ENCODE results near the gene PTPRT.
"Not testable (repeated sequence)": the region's sequence is repeated elsewhere in the genome, so short reads cannot be mapped to it uniquely, and the experiment has no call there.

The PTPRT gene

DNA sequence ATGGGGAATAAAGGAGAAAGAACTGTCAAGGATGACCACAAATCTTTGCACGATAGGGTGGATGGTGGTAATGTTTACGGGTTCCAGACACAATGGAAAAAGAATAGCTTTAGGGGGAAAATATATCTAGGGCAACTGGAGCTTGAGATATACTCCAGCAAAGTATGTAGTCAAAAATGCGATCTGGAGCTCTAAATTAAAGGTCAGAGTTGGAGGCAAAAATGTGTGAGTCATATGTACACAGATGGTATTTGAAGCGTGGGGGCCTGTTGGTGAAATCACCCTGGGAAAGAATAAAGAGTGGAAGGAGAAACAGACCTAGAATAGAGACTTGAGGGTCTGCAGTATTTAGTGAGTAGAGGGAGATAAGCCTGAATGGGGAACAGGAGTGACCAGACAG, 937.6 kb downstream of the PTPRT start:
- no peak for DNase-seq (ENCODE audit: low read depth in 2 of 3, low spot score in 1 of 3)

DNA sequence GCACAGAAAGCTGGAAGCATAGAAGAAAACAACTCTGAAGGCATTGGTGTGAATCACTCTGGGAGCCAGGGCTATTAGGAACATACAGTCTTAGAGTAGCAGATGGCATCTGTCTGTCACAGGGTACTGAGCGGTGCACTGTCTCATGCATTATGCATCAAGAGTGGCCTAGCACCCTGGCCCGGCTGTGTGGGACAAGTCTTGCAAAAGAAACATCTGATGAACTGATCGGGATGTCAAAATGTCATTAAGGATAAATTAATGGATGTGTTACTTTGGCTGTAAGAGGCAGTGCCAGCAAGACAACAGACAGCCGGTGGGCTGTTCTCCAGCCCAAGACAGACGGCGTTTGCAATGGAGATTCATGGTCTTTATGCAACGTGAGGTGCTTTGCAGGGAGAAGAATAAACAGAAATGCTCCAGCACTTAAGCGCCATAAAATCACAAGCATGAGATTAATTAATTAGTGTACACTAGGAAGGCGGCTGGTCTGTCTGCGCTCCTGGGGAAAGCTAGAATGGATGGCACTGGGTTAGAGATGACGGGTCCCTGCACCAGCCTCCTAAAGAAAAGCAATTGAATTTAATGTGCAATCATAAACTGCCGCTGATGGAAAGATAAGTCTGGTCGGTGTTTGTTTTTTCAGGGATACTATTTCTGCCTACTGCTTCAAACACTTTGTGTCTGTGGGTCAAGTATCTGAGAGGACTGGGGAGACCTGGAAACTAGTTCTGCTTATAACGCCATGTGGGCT, 970.9 kb downstream of the PTPRT start:
- no peak for DNase-seq (ENCODE audit: low read depth in 2 of 3, low spot score in 1 of 3)

DNA sequence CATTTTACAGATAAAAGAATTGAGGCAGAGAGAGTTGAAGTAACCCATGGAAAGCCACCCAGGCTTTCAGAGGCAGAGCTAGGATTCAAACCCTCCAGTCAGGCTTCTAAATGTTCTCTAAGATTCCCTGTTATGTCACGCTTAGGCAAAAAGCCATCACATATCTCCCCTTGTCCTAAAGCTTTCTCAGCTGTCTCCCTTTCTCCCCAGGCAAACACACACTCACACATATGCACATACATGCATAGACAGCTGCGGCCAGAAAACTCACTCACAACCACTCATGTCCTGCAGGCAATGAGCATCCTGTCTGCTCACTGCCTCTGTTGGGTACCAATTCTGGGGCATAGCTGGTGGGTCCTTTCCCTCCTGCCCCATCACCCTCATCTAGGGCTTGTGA, 975.6 kb downstream of the PTPRT start:
- DNase-seq (ENCODE audit: low read depth in 2 of 3, low spot score in 1 of 3) = no peak

DNA sequence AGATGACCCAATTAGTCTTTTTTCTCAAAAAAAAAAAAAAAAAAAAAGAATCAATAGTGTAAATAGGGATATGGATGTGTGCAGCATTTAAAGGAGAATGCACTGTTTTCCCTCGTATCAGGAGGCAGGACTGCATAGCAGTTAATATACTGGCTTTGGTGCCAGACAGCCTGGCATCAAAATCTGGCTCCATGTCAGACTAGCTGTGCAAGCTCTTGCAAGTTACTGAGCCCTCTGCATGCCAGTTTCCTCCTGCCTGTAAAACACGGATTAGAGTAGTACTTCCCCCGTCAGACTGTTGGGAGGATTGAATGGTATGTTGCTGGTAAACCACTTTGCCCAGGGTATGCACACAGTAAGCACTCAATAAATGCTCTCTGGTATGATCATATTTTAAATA, 977.3 kb downstream of the PTPRT start:
- no peak for DNase-seq (ENCODE audit: low read depth in 2 of 3, low spot score in 1 of 3)

DNA sequence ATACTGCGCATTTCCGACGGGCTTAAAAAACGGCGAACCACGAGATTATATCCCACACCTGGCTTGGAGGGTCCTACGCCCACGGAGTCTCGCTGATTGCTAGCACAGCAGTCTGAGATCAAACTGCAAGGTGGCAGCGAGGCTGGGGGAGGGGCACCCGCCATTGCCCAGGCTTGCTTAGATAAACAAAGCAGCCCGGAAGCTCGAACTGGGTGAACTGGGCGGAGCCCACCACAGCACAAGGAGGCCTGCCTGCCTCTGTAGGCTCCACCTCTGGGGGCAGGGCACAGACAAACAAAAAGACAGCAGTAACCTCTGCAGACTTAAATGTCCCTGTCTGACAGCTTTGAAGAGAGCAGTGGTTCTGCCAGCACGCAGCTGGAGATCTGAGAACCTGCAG, 983.1 kb downstream of the PTPRT start:
- not testable (repeated sequence) for DNase-seq (ENCODE audit: low read depth in 2 of 3, low spot score in 1 of 3)

- no peak for DNase-seq (ENCODE audit: low read depth in 2 of 3, low spot score in 1 of 3)
Measured at GRCh38 chr20:42204109-42204660, 985.5 kb downstream of the PTPRT start.

- DNase-seq (ENCODE audit: low read depth in 2 of 3, low spot score in 1 of 3) = no peak
Measured at GRCh38 chr20:42197599-42197998, 992.1 kb downstream of the PTPRT start.

GRCh38 chr20:42193119-42193518, 996.6 kb downstream of the PTPRT start:
- no peak for DNase-seq (ENCODE audit: low read depth in 2 of 3, low spot score in 1 of 3)

DNA sequence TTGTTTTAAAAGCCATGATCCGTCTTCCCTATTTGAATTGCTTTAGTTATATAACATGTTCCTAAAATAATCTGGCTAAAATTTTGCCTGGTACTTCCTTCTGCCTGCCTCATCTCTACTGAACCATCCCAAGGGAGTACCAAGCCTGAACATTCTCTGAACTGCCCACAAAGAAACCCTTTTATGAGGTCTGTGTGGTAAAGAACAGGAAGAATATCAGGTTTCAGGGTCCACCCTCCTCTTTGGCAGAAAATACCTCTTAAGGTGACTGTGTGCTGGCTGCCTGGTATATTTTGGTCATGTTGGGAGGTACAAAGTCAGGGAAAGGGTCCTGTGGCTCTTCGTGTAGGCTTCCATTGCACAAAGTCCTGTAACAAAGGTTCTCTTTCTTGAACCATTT, 997.4 kb downstream of the PTPRT start:
- DNase-seq (ENCODE audit: low read depth in 2 of 3, low spot score in 1 of 3) = no peak

- no peak for DNase-seq (ENCODE audit: low read depth in 2 of 3, low spot score in 1 of 3)
Measured at GRCh38 chr20:42191140-42191860, 998.4 kb downstream of the PTPRT start.

- no peak for DNase-seq (ENCODE audit: low read depth in 2 of 3, low spot score in 1 of 3)
Measured at GRCh38 chr20:42190084-42190483, 999.6 kb downstream of the PTPRT start.

GRCh38 chr20:42186337-42186736, 1003.4 kb downstream of the PTPRT start:
- DNase-seq (ENCODE audit: low read depth in 2 of 3, low spot score in 1 of 3) = no peak

GRCh38 chr20:42183147-42183546, 1006.6 kb downstream of the PTPRT start:
- no peak for DNase-seq (ENCODE audit: low read depth in 2 of 3, low spot score in 1 of 3)

GRCh38 chr20:42181064-42181463, 1008.6 kb downstream of the PTPRT start:
- no peak for DNase-seq (ENCODE audit: low read depth in 2 of 3, low spot score in 1 of 3)

DNA sequence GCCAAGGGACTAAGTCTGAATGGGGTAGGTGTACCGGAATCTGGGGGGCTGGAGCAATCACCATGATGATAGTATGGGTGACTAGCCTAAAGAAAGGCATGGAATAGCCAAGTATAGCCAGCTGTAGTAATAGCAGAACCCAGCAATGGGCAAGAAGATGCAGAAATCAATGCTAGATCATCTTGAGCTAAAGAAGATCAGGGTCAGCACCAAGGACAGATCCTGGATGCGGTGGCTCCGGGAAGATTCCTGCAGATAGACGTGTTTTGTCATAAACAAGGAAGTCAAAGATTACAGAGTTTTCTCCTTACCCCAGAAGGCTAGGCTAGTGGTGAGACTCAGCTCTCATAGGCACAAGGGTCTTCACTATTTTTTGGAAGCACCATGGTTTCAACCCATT, 1009.9 kb downstream of the PTPRT start:
- DNase-seq (ENCODE audit: low read depth in 2 of 3, low spot score in 1 of 3) = no peak

GRCh38 chr20:42173440-42173839, 1016.3 kb downstream of the PTPRT start:
- DNase-seq (ENCODE audit: low read depth in 2 of 3, low spot score in 1 of 3) = no peak

GRCh38 chr20:42164121-42164890, 1025.4 kb downstream of the PTPRT start:
- no peak for DNase-seq (ENCODE audit: low read depth in 2 of 3, low spot score in 1 of 3)

GRCh38 chr20:42161228-42161829, 1028.4 kb downstream of the PTPRT start:
- no peak for DNase-seq (ENCODE audit: low read depth in 2 of 3, low spot score in 1 of 3)

DNA sequence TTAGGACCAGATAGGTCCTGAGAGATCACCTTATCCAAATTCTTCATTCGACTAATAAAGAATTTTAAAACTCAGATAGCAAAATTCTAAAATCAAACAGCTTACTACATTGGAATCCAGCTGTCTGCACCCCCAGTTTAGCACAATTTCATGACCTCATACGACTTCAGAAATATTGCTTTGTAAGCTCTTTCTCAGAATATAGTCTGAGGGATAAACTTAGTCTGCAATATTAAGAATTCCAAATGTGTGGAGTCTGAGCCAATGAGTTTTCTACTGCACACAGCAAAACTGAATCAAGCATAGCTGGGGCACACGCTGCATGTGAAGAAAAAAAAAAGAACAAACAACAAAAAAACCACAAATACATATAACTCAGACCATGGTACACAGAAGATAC, 1029.9 kb downstream of the PTPRT start:
- no peak for DNase-seq (ENCODE audit: low read depth in 2 of 3, low spot score in 1 of 3)

DNA sequence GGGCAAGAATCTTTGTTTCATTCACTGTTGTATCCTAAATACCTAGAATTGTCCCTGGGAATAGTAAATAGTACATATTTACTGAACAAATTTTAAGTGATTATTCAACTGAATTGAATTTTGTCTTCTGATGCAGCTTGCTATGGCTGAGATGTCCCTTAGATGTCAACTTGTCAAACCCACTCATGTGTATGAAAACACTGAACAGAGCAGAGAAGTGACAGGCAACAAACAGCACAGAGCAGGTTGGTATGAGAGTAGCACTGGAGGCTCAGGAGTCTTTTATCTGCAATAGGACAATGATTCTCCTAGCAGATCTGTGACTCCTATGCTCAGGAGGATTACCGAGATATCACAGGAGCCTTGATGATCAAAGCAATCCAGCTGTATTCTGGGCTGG, 1031.4 kb downstream of the PTPRT start:
- no peak for DNase-seq (ENCODE audit: low read depth in 2 of 3, low spot score in 1 of 3)

DNA sequence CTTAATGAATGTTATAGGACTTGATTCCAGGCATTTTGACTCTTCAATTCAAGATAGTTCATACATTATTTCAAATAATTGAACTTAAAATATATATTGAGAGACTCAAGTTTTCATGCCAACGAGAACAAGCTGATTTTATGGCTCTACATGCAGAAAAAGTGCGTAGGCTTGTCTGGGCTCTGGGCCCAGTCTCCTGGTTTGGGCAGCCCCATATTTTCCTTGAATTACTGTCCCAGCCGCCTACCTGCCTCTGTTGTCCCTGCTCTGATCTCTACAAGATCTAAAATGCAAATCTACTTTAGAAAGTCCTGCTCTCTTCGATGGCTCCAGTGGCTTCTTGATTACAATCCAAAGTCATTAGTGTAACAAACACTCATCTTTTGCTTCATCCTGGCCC, 1034.1 kb downstream of the PTPRT start:
- no peak for DNase-seq (ENCODE audit: low read depth in 2 of 3, low spot score in 1 of 3)

Data from stimulated activated CD4-positive, alpha-beta T cell treated with anti-CD3 and anti-CD28 coated beads, Interleukin-12 subunit alpha, Interleukin-12 subunit beta, amount 100 ng/mL, for 48 hours (primary cell).